GOT3 (cell line): ENCODE measurements around the gene CCL3.
"Not testable (repeated sequence)": the region's sequence is repeated elsewhere in the genome, so short reads cannot be mapped to it uniquely, and the experiment has no call there.

Source experiments
- DNase-seq: peaks from one replicate; lab custom pipeline; 2025; ENCODE audit warnings: mixed read lengths; lab: John Stamatoyannopoulos, UW

Gene CCL3

GRCh38 chr17:36115649-36115977 lies 25.7 kb upstream of the CCL3 start:
- not testable (repeated sequence) for DNase-seq

GRCh38 chr17:36114971-36115648 lies 25.2 kb upstream of the CCL3 start:
- DNase-seq: not testable (repeated sequence)

GRCh38 chr17:36113131-36113530 lies 23.2 kb upstream of the CCL3 start:
- DNase-seq: not testable (repeated sequence)

- DNase-seq: no peak
Measured at GRCh38 chr17:36112572-36112971, 22.6 kb upstream of the CCL3 start.

GRCh38 chr17:36111068-36111490 lies 21.1 kb upstream of the CCL3 start:
- DNase-seq: no peak

GRCh38 chr17:36108265-36108664 lies 18.3 kb upstream of the CCL3 start:
- DNase-seq: not testable (repeated sequence)

- no peak for DNase-seq
Measured at GRCh38 chr17:36107660-36108059, 17.7 kb upstream of the CCL3 start.

- DNase-seq: no peak
Measured at GRCh38 chr17:36106493-36106835, 16.5 kb upstream of the CCL3 start.

- DNase-seq: no peak
Measured at GRCh38 chr17:36105781-36106492, 16.0 kb upstream of the CCL3 start.

GRCh38 chr17:36104701-36105181 lies 14.8 kb upstream of the CCL3 start:
- no peak for DNase-seq

- DNase-seq: not testable (repeated sequence)
Measured at GRCh38 chr17:36104246-36104645, 14.3 kb upstream of the CCL3 start.

- not testable (repeated sequence) for DNase-seq
Measured at GRCh38 chr17:36103401-36103975, 13.5 kb upstream of the CCL3 start, which contains the start of gene CCL4. CCL4 (plus strand) TSS chr17:36103827; CDS start chr17:36103906, 79 bp downstream.

- DNase-seq: not testable (repeated sequence)
Measured at GRCh38 chr17:36099004-36099403, 9.1 kb upstream of the CCL3 start.

GRCh38 chr17:36095992-36096391 lies 6.0 kb upstream of the CCL3 start:
- DNase-seq: no peak

- DNase-seq: no peak
Measured at GRCh38 chr17:36094746-36095145, 4.8 kb upstream of the CCL3 start.

- DNase-seq: no peak
Measured at GRCh38 chr17:36094232-36094631, 4.3 kb upstream of the CCL3 start.

- DNase-seq: not testable (repeated sequence)
Measured at GRCh38 chr17:36092715-36093114, 2.8 kb upstream of the CCL3 start.

GRCh38 chr17:36092230-36092629 lies 2.3 kb upstream of the CCL3 start:
- DNase-seq: no peak

- no peak for DNase-seq
Measured at GRCh38 chr17:36089339-36089865, 541 bp downstream of the CCL3 start.

- no peak for DNase-seq
Measured at GRCh38 chr17:36088670-36089338, 1.1 kb downstream of the CCL3 start.

GRCh38 chr17:36087897-36088572 lies 1.9 kb downstream of the CCL3 start:
- DNase-seq: not testable (repeated sequence)

- not testable (repeated sequence) for DNase-seq
Measured at GRCh38 chr17:36087471-36087870, 2.5 kb downstream of the CCL3 start.
